Activated T-cell treated with anti-CD3 and anti-CD28 coated beads for 48 hours (primary cell): ENCODE data around the gene ZNF280A.
"Not testable (repeated sequence)": the region's sequence is repeated elsewhere in the genome, so short reads cannot be mapped to it uniquely, and the experiment has no call there.

Experiments
- DNase-seq: peaks from one replicate; pipeline ENCODE4 v3.0.0-alpha.2; 2020; ENCODE audit warnings: low read depth

ZNF280A gene

DNA sequence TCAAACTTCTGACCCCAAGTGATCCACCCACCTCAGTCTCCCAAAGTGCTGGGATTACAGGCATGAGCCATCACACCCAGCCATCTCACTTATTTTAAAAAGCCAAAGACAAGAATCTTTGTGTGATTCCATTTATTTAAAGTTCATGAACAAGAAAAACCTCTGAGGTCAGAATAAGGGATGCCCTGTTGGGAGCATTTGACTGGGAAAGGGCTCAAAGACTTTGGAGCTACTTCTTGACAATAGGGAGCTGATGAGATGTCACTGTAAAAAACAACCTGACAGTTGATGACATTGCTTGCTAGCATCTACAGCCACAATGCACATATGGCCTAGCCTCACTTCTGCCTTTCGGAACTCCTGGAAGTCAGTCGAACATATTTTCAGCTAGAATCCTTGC, 6.5 kb downstream of the ZNF280A start:
- DNase-seq = no peak

DNA sequence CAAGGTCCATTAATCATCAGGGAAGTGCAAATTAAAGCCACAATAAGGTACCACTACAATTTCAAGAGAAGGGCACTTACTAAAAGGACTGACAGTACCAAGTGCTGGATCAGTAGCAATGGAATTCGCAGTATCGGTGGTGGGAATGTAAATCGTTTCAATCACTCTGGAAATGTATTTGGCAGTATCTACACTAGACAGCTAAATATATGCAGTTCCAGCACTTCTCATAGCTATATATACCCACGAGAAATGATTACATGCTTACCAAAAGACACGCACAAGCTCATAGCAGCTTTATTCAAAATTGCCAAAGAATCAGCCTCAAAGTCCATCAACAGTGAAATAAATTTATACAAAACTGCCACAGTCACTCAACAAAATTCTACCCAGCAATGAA, 7.1 kb downstream of the ZNF280A start:
- DNase-seq = no peak

DNA sequence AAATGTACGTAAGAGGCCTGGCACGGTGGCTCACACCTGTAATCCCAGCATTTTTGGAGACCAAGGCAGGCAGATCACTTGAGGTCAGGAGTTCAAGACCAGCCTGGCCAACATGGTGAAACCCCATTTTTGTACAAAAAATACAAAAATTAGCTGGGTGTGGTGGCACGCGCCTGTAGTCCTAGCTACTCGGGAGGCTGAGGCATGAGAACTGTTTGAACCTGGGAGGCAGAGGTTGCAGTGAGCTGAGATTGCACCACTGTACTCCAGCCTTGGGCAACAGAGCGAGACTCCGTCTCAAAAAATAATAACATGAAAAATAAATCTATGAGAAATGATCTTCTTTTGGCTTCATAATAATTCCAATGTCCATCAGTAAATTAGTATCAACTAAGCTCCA, 9.2 kb downstream of the ZNF280A start:
- DNase-seq = not testable (repeated sequence)

DNA sequence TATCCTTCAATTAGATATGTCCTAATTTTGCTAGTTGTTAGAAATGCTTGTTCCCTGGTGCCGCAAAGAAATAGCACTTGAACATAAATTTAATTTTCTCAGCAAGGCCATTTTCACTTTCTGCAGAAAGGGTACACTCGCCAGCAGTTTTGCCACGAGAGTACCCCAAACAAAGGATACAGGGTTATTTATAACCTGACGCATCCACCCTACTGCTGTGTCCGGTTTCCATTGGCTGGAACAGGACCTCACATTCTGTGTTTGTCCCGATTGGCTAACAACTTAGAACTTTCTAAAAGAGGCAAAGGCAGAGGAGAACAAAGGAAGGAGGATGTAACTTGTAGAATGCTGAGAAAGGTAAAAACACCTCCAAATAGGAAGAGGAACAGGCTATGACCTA, 10.2 kb downstream of the ZNF280A start:
- not testable (repeated sequence) for DNase-seq

DNA sequence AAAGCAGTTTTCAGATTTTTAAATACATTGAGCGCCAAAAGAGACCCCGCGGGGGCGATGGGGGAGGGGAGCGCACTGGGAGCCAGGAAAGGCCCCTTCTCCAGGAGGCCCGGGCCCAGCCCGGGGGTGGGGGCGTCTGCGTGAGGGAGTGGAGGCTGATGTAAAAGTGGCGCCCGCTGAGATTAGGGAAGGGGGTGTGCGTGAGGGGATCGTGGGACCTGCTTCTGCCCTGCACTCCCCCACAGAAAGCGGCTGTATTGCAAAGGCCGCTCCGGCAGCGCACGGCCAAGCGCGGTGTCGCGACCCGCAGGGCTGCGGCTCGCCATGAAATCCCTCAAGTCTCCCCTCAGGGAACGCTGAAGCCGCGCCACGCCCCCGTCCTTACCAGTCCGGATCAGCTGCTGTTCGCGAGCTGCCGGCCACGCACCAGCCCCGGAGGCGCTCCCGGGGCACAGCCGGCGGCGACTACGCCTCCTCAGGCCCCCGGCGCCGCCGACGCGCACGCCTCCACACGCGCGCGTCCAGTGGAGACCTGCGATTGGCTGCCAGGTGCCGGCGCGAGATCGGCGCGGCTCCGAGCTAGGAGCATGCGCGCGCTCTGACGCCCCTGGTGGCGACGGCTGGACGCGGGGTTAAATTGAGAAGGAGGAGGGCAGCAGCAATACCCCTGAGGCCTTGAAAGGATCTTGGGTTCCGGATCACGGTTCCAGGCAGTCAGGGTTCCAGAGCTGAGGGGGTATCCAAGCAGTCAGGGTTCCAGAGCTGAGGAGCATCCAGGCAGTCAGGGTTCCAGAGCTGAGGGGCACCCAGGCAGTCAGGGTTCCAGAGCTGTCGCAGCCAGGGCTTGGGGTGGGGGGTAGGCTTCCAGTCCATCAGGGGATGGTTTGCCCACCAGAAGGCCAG, 11.5 kb downstream of the ZNF280A start, which contains the start of gene ZNF280B:
Gene ZNF280B, minus strand, starts transcription at position 469 of the 903 bp plus-strand sequence. CDS start 19,344 bp downstream, outside the sequence.
- peak; percentile 84 for DNase-seq

DNA sequence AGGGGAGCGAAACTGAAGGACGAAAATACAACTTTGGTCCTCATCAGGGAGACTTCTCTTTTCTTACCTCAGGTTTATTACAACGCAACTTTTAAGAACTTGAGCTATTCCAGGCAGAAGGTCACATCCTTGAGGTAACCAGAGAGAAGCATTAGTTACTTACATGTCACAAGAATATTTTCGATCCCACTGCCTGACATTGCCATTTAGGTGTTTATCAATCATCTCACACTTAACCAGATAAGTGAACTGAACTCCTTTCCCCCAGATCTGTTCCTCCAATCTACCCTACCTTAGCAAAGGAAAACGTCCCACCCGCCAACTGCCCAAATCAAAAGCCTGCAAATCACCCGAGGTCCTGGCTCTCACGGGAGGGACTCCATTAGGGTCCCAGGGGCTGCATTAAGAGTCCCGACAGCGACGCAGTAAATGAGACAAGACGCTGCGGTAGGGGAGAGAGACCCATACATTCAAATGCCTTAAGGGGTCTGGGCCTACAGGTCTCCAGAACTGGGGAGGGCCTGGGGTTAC, 12.3 kb downstream of the ZNF280A start:
- no peak for DNase-seq

DNA sequence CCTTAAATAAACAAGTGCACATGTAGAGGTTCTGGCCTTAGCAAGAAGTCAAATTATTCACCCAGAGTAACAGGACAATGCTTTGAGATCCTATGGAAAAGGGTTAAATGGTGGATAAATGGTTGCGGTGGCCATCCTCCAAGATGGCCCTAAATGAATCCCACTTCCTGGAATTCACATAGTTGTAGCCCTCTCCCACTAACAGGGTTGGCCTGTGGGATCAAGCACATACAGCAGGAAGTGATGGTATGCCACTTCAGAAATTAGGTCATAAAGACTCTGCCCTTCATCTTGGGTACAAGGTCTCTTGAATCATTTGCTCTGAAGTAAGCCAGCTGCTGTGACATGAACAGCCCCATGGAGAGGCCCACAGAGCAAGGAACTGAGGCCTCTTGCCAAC, 13.3 kb downstream of the ZNF280A start:
- no peak for DNase-seq

DNA sequence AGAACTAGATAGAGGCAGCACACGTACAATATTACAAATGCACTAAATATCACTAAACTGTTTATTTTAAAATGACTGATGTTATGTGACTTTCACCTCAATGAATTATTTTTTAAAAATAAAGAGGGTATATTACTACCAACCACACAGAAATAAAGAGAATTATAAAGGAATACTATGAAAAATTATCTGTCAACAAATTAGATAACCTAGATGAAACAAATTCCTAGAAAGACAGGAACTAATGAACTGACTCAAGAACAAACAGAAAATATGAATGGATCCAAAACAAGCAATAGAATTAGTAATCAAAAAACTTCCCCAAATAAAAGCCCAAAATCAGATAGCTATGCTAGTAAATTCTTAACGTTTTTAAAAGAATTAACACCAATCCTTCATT, 21.8 kb downstream of the ZNF280A start:
- no peak for DNase-seq

DNA sequence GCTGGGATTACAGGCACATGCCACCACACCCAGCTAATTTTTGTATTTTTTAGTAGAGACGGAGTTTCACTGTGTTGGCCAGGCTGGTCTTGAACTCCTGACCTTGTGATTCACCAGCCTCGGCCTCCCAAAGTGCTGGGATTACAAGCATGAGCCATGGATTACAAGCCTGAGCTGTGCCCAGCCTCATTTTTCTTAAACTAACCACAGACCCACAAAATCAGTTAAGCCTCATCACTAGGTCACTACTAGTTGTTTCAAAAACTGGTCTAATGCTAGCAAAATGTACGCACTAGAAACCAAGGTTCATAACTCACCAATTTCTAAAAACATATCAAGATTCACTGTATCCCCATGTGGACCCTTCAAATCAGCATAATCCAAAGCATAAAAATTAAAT, 28.5 kb downstream of the ZNF280A start:
- not testable (repeated sequence) for DNase-seq

DNA sequence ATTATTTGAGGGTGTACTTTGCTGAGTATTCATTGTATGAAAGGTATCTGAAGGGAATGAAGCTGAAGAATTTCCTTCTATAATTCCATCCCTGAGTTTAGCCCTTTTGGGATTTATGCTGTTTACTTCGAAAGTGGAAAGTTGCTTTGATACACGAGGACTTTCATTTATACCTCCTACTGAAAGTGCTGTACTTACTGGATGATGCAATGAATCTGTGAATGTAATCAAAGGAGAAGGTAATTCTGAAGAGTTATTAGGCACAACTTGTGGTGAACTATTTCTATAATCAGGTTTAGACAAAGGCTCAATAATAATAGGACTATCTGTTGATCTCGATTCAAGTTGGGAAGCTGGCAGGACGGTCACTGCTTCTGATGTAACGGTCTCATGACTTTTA, 31.3 kb downstream of the ZNF280A start:
- DNase-seq = no peak

DNA sequence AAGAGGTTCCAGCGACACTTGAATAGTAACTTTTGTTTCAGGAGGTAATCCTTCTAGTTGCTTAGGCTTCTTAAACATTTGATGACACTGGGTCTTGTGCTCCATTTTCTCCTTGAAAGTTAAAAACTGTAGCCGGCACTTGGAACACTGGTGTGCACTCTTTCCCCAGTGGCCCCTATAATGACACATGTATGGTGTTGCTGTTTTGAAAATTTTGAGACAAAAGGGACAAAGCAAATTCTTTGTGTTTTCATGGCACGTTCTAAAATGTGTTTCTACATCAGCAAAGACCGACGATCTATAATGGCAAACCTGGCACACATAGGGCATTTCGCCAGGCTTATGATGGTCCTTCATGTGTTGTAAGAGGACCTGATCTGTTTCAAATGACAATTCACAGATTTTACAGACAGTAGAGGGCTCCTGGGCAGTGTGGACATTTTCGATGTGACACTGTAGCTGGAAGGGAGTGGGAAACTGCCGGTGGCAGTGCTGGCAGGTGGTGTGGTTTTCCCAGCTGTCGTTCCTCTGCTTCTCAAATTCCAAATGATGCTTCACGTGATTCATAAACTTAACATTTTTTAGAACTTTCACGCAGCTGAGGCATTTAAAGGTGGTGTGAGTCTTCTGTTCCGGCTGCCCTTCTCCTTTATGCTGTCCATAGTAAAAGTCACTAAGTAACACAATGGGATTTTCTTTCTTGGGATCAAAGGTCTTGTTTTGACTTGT, 32.0 kb downstream of the ZNF280A start:
- DNase-seq = no peak

DNA sequence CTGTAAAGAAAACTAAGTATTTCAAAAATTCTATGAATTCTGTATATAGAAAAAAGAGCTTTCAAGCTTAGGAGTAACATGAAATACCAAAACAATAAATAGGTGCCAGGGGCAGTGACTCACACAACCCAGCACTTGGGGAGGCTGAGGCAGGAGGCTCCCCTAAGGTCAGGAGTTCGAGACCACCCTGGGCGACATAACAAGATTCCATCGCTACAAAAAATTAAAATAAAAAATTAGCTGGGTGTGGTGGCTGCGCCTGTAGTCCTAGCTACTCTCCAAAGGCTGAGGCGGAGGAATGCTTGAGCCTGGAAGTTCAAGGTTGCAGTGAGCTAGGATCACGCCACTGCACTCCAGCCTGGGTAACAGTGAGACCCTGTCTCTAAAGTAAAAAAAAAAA, 33.0 kb downstream of the ZNF280A start:
- no peak for DNase-seq

DNA sequence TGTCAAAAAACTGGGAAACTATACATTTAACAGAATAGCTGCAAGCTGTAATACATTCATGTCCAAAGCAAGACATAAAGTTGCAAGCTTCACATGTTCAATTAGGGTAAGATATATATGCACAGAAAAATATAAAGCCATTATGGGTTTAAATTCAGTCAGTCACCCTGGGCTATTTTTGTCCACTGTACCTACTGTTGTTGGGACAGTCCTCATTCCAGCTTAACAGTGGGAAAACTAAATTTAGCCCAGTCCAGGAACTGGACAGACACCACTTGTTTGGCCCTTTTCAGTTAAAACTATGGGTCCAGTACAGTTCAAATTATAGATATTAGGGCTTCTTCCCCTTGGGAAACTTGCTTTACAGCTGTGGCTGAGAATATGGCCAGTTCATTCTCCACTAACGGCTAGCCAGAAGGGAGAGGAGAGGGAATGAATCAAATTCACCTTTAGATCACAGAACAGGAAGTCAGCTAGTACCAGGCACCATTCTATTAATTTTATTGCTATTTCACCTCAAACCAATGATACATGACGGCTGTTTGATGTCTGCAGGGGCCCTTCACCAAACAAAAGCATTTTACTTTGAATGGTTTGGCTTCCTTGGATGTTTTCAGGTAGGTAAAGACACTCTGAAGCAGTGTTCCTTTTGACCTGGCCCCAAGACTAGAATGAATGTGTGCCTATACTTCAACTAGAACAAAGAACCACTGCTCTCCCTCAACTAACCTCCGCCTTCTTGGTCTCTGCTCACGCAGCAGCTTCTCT, 33.8 kb downstream of the ZNF280A start:
- DNase-seq = no peak

DNA sequence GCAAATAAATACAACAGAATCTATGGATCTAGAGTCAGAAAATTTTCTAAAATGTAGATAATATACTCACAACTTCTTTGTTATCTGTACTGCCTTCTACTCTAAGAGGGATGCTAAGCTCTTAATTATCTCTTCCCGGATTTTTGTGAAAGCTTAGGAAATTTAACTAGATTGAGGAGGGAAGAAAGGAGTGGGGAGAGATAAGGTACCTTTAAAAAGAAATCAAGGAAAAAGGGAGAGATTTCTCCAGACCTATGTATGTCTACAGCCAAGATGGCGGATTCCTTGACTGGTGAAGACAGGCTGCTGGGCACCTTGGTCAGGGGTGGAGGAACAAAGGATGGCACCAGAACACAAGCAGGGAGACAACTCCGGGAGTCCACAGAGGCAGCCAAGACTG, 34.5 kb downstream of the ZNF280A start:
- DNase-seq = no peak

DNA sequence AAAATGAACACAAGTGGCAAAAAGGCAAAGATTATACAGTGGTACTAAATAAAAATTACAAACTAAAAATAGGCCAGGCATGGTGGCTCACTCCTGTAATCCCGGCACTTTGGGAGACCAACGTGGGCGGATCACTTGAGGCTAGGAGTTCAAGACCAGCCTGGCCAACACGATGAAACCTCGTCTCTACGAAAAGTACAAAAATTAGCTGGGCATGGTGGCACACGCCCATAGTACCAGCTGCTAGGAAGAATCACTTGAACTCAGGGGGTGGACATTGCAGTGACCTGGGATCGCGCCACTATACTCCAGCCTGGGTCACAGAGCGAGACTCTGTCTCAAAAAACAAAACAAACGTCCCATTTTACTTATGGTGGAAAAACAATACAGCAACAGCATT, 36.0 kb downstream of the ZNF280A start:
- no peak for DNase-seq

DNA sequence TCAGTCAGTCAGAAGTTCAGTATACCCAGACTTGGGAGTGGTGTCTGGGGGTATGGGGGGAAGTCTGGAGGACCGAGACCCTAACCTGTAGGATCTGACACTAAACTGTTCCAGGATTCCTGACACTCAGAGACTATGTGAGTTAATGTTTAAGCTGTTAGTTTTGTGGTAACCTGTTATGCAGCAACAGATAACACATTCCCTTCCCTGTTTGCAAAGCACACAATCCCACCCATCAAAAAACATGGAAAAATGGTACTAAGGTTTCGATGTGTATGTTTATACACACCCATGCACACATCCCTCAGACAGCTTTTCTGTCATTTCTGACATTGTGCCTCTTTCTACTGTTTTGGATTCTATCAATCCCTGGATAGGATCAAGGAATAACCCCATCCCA, 39.1 kb downstream of the ZNF280A start:
- no peak for DNase-seq

DNA sequence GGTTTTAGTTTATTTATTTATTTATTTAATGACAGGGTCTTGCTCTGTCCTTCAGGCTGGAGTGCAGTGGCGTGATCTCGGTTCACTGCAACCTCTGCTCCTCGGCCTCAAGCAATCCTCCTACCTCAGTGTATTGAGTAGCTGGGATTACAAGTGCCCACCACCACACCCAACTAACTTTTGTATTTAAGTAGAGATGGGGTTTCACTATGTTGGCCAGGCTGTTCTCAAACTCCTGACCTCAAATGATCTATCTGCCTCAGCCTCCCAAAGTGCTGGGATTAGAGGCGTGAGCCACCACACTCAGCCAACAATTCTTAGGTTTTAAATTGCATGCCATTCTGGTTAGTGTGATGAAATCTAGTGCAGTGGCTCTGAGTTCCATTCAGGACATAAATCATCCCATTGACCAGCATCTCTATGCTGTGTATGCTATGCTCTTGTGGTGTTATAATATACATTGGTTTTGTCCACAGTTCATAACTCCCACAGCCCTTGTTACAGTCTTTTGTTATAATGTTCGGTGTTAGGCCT, 40.0 kb downstream of the ZNF280A start:
- DNase-seq = no peak

DNA sequence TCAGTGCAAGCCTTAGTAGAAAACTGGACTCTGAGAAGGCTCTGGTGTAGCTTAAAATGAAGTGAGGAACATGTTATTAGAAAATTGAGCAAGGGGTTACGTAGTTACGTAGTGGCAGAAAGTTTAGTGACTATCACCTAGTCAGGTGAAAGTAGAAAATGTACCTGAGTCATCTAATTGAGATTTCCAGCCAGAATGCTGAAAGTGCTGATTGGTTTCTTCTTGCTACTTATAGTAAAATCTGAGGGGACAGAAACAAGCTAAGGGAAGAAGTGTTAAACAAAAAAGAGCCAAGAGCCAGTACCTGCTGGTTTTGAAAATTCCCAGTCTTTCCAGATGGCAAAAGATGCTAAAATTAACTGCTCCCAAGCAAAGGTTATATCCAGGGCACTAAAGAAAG, 41.0 kb downstream of the ZNF280A start:
- no peak for DNase-seq

DNA sequence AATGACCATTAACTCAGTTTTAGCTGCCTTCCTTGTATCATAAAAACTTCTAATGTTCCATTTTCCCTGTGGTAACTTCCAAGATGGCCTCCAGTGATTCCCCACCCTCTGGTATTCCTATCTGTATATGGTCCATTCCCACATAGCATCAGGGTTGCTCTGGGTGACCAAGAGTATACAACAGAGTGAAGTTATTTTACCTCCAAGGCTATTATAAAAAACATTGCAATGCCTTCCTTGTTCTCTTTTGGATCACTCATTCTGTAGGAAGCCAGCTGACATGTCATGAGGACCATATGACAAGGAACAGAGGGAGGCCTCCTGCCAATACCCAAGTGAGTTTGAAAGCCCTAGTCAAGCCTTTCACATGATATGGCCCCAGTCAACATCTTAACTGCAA, 41.6 kb downstream of the ZNF280A start:
- DNase-seq = no peak

DNA sequence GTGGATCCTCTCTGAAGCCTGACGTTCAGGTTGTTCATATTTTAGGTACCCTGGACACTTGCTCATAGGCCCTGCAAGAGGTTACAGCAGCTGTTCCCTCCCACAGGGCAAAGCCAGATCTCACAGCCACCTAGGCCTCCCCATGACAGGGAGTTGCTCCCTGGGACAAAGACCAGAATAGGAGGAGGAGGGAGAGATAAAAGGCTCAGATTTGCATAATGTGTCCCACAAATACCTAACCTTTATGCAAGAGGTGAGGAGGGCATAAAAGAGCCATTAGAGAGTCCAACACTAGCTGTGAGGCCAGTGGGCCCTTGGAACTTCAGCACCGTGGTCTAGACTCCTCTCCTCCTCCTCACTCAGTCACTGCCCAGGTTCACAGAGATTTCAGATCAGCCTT, 45.3 kb downstream of the ZNF280A start:
- DNase-seq = no peak

DNA sequence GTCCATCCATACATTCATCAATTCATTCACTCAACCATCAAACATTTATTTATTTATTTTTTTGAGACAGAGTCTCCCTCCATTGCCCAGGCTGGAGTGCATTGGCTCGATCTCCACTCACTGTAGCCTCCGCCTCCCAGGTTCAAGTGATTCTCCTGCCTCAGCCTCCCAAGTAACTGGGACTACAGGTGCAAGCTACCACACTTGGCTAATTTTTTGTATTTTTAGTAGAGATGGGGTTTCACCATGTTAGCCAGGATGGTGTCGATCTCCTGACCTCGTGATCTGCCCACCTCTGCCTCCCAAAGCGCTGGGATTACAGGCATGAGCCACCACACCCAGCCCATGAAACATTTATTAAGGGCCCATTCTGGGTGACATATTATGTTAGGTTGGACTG, 49.0 kb downstream of the ZNF280A start:
- DNase-seq = not testable (repeated sequence)

DNA sequence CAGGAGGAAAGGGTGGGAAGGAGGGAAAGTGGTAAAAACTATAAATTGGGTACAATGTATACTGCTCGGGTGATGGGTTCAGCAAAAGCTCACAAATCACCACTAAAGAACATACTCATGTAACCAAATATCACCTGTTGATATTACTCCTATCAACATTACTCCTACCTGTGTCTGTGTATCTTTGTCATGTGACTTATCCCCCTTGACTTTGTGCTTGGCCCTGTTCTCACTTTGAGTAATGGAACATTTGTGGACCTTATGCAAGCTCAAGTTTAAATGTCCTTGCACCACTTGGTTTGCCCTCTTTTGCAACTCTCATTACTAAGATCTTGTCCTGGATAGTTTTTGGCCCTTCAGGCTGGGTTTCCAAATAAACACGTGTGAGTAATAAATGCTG, 50.5 kb downstream of the ZNF280A start:
- no peak for DNase-seq
